HCT116 (cell line): ENCODE measurements around the gene FAM83G. TPM values are rescaled to one million over a fixed set of nuclear protein-coding genes. Genes with fewer than 3 reads are reported as not detected.

ENCODE experiments used
- ATAC-seq: fragments of 200-7000 bp; cut with Tn5 transposase; 2 replicates; pipeline ENCODE4 v1.9.1; 2020; ENCODE audit warnings: mild to moderate bottlenecking, moderate library complexity
- BruUV-seq: library from RNA; stranded (reverse); fragments of 400-500 nt; replicated peaks from 2 replicates; lab custom pipeline; 2021; lab: Mats Ljungman, UMichigan
- CTCF ChIA-PET: fragments of 300-600 bp; sonication (Branson Sonifier 250); formaldehyde crosslinking; loops from one replicate; lab custom pipeline; 2021; ENCODE audit warnings: antibody characterized with exemption; lab: Charles Lee
- POLR2A ChIA-PET: fragments of 300-600, 350-600 bp; sonication (Branson Sonifier 250); formaldehyde crosslinking; loops from one replicate; lab custom pipeline; 2021; ENCODE audit warnings: antibody characterized with exemption; lab: Charles Lee
- RAD21 ChIA-PET, 2 experiments: fragments of 300-600 bp; sonication (Branson Sonifier 250); formaldehyde crosslinking; loops; one replicate each; lab custom pipeline; 2023; ENCODE audit warnings: low total read pairs in 2 of 2; ENCODE audit not compliant: uncharacterized antibody in 2 of 2, unreplicated experiment in 2 of 2, low non-redundant PET in 1 of 2; lab: Charles Lee
- DNase-seq: peaks from one replicate; pipeline ENCODE4 v3.0.0-alpha.2; 2010; ENCODE audit warnings: low read depth, low spot score
- H2AFZ ChIP-seq: fragments of 200-600 bp; shearing (Covaris generic), sonication (generic); 2 replicates; pipeline ENCODE4 v1.6.1; 2017; ENCODE audit warnings: low read depth, mixed run types, mixed read lengths, antibody characterized with exemption, low read length; ENCODE audit not compliant: poor library complexity, severe bottlenecking
- H3K27ac ChIP-seq: 2 replicates; pipeline ENCODE4 v1.5.1; 2012; ENCODE audit warnings: low read depth, low read length
- H3K27me3 ChIP-seq: fragments of 200-600 bp; sonication (generic); 2 replicates; pipeline ENCODE4 v1.6.1; 2016; ENCODE audit warnings: mixed run types, low read length, mixed read lengths; ENCODE audit not compliant: insufficient read depth
- H3K36me3 ChIP-seq, 2 experiments: fragments of 200-500 bp in 1 of 2; fragments of 200-600 bp in 1 of 2; sonication (Bioruptor generic) in 1 of 2; sonication (generic) in 1 of 2; 2 replicates each; pipeline versions ENCODE4 v1.5.1 to v1.6.1; 2014 to 2016; ENCODE audit warnings: low read length in 2 of 2, inconsistent platforms in 1 of 2, mixed read lengths in 1 of 2, mixed run types in 1 of 2; ENCODE audit not compliant: insufficient read depth in 2 of 2, control insufficient read depth in 1 of 2
- H3K4me1 ChIP-seq, 2 experiments: fragments of 200-600 bp in 1 of 2; sonication (generic) in 1 of 2; 2 replicates each; pipeline versions ENCODE4 v1.5.1 to v1.6.1; 2012 to 2017; ENCODE audit warnings: low read length in 2 of 2, inconsistent platforms in 1 of 2, mild to moderate bottlenecking in 1 of 2, mixed read lengths in 1 of 2, mixed run types in 1 of 2, moderate library complexity in 1 of 2; ENCODE audit not compliant: insufficient read depth in 2 of 2, control insufficient read depth in 1 of 2
- H3K4me2 ChIP-seq: fragments of 200-600 bp; sonication (generic); 2 replicates; pipeline ENCODE4 v1.6.1; 2017; ENCODE audit warnings: mixed run types, low read length, mixed read lengths
- H3K4me3 ChIP-seq, 2 experiments: fragments of 200-600 bp in 1 of 2; sonication (generic) in 1 of 2; replicated peaks in 1 of 2; 2 replicates each; pipeline ENCODE4 v1.5.1; 2011 to 2016; ENCODE audit warnings: low read length in 2 of 2, control low read depth in 1 of 2, low read depth in 1 of 2, mild to moderate bottlenecking in 1 of 2, mixed read lengths in 1 of 2, mixed run types in 1 of 2
- H3K79me2 ChIP-seq: fragments of 200-600 bp; sonication (generic); 2 replicates; pipeline ENCODE4 v1.6.1; 2017; ENCODE audit warnings: mild to moderate bottlenecking, mixed run types, low read length, moderate library complexity, mixed read lengths; ENCODE audit not compliant: insufficient read depth
- H3K9ac ChIP-seq: fragments of 200-600 bp; sonication (generic); 2 replicates; pipeline ENCODE4 v1.6.1; 2016; ENCODE audit warnings: low read length, mixed read lengths
- H3K9me2 ChIP-seq: fragments of 200-600 bp; sonication (generic), shearing (Covaris generic); 2 replicates; pipeline ENCODE4 v1.6.1; 2017; ENCODE audit warnings: mixed run types, mild to moderate bottlenecking, moderate library complexity; ENCODE audit not compliant: insufficient read depth
- H3K9me3 ChIP-seq, 2 experiments: fragments of 200-500 bp in 1 of 2; fragments of 200-600 bp in 1 of 2; sonication (Bioruptor generic) in 1 of 2; sonication (generic) in 1 of 2; 2 replicates each; pipeline ENCODE4 v1.6.1; 2014 to 2017; ENCODE audit warnings: low read length in 2 of 2, mixed read lengths in 2 of 2, inconsistent platforms in 1 of 2, low read depth in 1 of 2, mild to moderate bottlenecking in 1 of 2, mixed run types in 1 of 2, moderate library complexity in 1 of 2; ENCODE audit not compliant: control insufficient read depth in 1 of 2, insufficient read depth in 1 of 2
- H4K20me1 ChIP-seq: fragments of 200-600 bp; sonication (generic), shearing (Covaris generic); 2 replicates; pipeline ENCODE4 v1.6.1; 2017; ENCODE audit warnings: mixed run types, mild to moderate bottlenecking, moderate library complexity; ENCODE audit not compliant: insufficient read depth
- CEBPB ChIP-seq: IDR thresholded peaks from 2 replicates; pipeline ENCODE4 v1.6.1; 2012; ENCODE audit warnings: low read depth
- EZH2 ChIP-seq: fragments of 200-600 bp; sonication (generic); IDR thresholded peaks from 2 replicates; pipeline ENCODE4 v1.6.1; 2017; ENCODE audit warnings: antibody characterized with exemption, mixed run types
- JUND ChIP-seq: IDR thresholded peaks from 2 replicates; pipeline ENCODE4 v1.6.1; 2012
- MAX ChIP-seq: IDR thresholded peaks from 2 replicates; pipeline ENCODE4 v1.6.1; 2012
- POLR2A ChIP-seq: IDR thresholded peaks from 2 replicates; pipeline ENCODE4 v1.7.0; 2011; ENCODE audit warnings: borderline replicate concordance; ENCODE audit not compliant: insufficient read depth, insufficient read length; ENCODE audit errors: extremely low read depth
- REST ChIP-seq: IDR thresholded peaks from 2 replicates; pipeline ENCODE4 v1.6.1; 2012; ENCODE audit warnings: low read depth
- ZNF274 ChIP-seq: fragments of 200-500 bp; sonication (Bioruptor generic); IDR thresholded peaks from 2 replicates; pipeline ENCODE4 v1.6.1; 2014; ENCODE audit warnings: mild to moderate bottlenecking, low read depth, low read length, inconsistent platforms
- intact Hi-C: fragments of 100-400 bp; cut with micrococcal nuclease; formaldehyde crosslinking; loops from 2 replicates; pipeline ENCODE4 v1.10.0; 2022
- total RNA-seq: library from RNA; stranded (reverse); gene quantifications from one replicate; pipeline ENCODE4 v1.2.1, GENCODE V29; 2021; ENCODE audit not compliant: unreplicated experiment

FAM83G gene
- total RNA-seq, 1 experiment from 2014 or later: 33.9 TPM

- Histone ChIP-seq H3K9me3 (no peaks in the 10 kb centered on the region), H2AFZ (no peak overlapping the region), H3K79me2 (peaks cover 6% of the 10 kb centered on the region; the same call in 1 of the 2 replicates), H3K9me2 (no peaks in the 10 kb centered on the region), H3K36me3 (peaks cover 12 to 19% of the 10 kb centered on the region in 2 experiments; a peak in 3 of 4 replicates), H3K4me2 (peak overlapping the region; percentile 47), H3K4me1 (peaks cover 21 to 41% of the 10 kb centered on the region in 2 experiments), H3K9ac (no peak overlapping the region; the same call in 1 of the 2 replicates), H3K27me3 (no peaks in the 10 kb centered on the region), H4K20me1 (no peaks in the 10 kb centered on the region), H3K4me3 (no peak overlapping the region), H3K27ac (peak overlapping the region; percentile 35)
- DNase-seq (no peak), ATAC-seq (peak; percentile 81)
- TF ChIP-seq MAX (no peak), CEBPB (no peak), JUND (no peak), EZH2 (no peak), REST (no peak), POLR2A (no peak), ZNF274 (no peak)
- RAD21 ChIA-PET: no interaction called here
- intact Hi-C loops: no loop called here
- POLR2A ChIA-PET: no interaction called here
- TSS peak; percentile 11 for BruUV-seq
- CTCF ChIA-PET: interaction anchor here (1.5 kb wide), 1 partner anchor 8 kb away, joined by 22 read pairs; no protein-coding TSS in a partner anchor
Measured at GRCh38 chr17:18968945-18969887, 35.3 kb downstream of the FAM83G start.
